SIG-M5 (cell line): ENCODE results near the gene C1S.

ENCODE experiments used
- DNase-seq: peaks from one replicate; lab custom pipeline; 2025; lab: John Stamatoyannopoulos, UW

The C1S gene

GRCh38 chr12:7075939-7076338 is 15.4 kb downstream of the C1S start:
- no peak for DNase-seq

- no peak for DNase-seq
Observed at GRCh38 chr12:7076493-7076892, 16.0 kb downstream of the C1S start.

DNA sequence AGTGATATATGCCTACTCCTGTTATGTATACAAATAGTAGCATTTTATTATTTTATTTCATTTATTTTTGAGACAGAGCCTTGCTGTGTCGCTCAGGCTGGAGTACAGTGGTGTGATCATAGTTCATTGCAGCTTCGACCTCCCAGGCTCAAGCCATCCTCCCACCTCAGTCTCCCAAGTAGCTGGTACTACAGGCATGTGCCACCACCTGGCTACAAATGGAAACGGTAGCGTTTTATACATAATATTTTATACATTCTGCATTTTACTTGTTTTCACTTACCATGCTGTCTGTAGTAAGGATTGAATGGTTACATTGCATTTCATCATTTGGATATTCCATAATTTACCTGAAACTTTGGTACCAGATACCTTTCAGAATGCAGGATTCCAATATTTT is 17.6 kb downstream of the C1S start:
- no peak for DNase-seq

DNA sequence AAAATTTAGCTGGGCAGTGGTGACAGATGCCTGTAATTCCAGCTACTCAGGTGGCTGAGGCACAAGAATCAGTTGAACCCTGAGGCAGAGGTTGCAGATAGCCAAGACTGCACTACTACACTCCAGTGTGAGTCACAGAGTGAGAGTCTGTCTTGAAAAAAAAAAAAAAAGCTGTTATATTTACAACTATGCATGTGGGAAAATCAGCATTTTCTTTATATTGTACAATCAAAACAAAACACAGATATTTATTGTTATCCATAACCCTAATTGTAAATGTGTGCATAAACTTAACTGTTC is 19.3 kb downstream of the C1S start:
- no peak for DNase-seq

GRCh38 chr12:7081037-7081436 is 20.5 kb downstream of the C1S start:
- no peak for DNase-seq

DNA sequence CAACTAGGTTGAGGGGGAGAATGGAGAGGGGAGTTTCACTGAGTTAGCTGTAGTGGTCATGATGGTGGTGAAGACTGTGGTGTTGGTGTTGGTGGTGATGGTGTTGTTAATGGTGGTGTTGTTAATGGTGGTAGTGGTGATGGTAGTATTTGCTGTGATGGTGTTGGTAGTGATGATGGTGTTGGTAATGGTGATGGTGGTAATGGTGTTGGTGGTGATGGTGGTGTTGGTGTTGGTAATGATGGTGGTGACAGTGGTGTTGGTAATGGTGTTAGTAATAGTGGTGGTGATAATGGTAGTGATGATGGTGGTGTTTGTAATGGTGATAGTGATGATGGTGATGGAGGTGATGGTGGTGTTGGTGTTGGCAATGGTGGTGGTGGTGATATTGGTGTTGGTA is 22.6 kb downstream of the C1S start:
- no peak for DNase-seq

- no peak for DNase-seq
Observed at GRCh38 chr12:7089196-7089871, 28.8 kb downstream of the C1S start.

DNA sequence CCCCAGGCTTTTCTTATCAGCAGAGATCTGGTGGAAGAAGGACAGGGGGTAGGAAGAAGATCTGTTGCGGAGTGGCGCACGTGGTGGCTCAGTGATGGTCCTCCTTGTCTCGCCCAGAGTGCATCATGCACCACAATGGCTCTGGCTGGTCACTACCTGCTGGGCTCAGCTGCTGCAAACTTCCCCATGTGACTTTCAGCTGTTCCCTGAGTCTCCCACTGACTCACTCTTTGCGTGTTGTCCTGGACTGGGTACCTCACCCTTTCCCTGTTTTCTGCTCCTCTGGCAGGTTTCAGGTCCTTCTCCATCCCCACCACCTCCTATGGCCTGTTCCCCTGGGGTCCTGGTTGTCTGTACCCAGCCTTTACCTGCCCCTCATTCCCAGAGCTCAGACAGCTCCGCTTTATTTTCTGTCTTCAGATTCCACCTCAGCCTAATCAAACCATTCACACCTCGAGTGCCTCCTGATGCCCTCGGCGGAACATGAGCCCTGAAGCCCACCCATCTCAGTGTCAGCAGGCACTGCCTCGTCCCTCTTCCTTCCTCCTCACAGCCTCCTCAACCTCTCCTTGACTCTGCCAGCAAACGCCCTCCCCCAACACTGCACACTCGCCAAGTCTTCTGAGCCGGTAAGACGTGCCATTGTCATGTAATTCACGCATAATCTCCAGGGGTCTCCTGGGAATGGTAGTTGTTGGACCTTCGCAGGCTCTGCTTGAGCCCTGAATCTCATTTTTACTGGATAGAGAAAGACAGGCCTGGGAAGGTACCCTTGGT is 29.9 kb downstream of the C1S start:
- no peak for DNase-seq

GRCh38 chr12:7091171-7091570 is 30.7 kb downstream of the C1S start:
- no peak for DNase-seq

DNA sequence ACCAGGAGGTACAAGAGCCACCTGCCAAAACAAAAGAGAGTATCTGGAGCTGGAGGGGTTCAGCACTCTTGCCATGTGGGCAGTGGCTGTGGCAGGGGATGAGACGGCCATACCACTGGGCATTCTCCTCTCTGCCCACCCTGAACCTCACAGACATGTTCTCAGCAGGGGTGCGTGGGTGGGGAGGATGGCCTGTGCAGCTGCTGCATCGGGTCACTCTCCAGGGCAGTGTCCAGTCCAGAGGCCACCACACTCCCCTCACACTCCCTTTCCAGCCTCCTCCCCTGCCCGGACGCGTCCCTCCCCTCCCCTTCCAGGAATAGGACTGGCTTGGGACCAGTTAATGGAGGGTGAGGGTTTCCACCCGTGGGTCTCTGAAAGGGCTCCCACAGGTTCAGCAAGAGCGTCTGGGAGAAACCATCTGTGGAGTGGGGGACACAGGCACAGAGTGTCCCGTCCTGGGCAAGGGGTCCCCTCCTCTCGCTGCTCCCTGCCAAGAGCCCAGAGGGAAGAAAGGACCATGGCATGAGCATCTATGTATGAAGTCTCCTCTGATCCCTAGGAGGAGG is 31.2 kb downstream of the C1S start:
- no peak for DNase-seq

- DNase-seq, result no peak
Observed at GRCh38 chr12:7092229-7092985, 31.9 kb downstream of the C1S start, which contains the start of gene C1R. C1R (minus strand) TSS chr12:7092445; CDS start chr12:7092388, 57 bp downstream.

- no peak for DNase-seq
Observed at GRCh38 chr12:7092986-7093460, 32.5 kb downstream of the C1S start.

DNA sequence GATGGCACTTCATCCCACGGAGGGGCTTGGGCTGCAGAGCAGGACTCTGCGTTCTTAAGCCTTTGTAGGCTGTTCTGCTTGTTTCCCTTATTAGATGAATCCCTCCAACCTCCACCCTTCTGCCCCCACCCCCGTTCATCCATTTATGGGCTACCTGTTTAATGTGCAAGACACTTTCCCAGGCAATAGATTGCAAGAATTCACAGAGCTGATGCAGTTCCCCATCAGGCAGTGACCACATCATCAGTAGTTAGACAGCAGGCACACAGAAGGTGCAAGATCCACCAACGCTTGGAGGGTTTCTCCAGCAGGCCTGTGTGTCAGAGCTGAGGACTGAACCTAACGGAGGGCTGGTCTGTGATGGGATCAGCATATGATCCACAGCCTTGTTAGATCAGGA is 33.0 kb downstream of the C1S start:
- DNase-seq, result no peak

- DNase-seq, result no peak
Observed at GRCh38 chr12:7093892-7094291, 33.4 kb downstream of the C1S start.

DNA sequence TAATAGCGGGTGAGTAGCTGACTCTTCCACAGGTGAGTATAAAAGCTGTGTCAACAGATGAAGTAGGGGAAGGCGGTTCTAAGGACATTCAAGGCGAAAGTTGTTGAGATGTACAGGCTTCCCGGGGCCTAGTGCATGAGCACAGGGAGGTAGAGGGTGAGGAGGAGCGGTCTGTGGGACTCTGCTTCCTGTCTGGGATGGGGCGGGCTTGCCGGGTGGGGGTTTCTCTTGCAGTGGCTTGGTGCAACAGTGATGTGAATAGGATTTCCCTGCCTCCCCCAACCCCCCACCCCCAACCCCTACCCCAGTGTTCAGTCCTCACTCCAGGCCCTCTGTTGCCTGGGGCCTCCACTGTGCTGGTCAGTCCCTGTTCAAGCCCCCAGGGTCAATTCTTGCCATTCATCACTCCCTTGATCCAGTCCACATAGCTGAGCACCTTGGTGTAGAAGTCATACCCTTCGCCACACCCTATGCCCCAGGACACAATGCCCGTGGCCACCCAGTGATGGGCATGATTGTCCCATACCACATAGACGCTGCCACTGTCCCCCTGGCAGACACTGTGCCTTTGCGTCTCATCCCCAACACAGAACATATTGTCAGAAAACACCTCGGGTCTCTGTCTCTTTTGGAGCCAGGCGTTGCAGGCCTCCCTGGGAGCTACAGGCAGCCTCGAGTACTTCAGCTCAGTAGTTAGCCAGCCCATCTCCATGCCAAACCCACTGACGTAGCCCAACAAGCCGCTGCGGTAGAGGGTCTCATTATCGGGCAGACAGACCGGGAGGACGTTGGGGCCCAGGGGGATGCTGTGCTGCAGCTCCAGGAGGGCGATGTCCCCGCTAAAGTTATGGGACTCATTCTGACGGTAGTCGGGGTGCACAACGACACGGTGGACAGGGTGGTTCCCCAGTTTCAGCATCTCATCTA is 35.8 kb downstream of the C1S start:
- no peak for DNase-seq

DNA sequence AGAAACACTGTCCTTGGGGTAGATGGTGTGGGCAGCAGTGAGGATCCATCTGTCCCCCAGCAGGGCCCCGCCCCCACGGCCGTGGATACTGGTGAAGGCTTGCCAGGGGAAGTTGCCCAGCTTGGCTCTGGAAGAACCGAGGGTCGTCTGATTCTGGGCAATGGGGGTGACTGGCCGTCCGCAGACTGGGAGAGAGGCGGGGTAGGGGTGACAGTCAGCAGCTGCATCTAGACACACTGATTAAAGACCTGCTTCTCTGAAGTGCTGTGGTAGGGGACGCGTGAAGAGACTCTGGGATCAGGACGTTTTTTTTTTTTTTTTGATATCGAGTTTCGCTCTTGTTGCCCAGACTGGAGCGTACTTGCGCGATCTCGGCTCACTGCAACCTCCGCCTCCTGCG is 36.5 kb downstream of the C1S start:
- no peak for DNase-seq

DNA sequence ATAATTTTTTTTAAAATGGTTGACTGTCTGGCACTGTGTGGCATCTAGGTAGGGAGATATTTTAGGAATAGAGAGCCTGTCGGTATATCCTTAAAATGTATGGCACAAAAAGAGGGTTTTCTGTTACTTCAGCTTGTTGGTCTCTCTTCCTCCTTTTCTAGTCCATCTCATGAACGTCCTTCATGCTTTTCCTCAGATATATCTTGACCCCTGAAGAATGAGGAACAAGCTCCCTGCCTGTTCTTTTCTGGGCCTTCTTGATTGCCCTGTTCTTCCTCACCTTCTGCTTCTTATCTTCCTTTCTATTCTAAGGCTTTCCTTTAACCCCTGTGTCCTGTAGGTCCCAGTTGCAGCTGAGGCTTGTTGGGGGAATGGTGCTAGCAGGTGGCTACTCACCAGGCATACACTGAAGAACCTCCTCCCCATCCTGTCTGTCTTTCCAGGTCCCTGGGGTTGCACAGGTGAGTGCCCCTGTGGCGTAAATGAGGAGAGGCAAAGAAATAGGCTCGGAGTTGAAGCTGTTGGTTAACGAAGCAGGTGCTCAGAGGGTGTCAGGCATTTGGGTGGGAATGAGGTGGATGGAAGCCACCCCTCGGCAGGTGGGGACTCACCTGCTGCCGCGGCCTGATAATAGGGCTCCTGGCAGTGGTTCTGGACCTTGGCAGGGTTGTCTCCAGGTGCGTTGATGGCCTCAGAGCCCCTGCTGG is 38.9 kb downstream of the C1S start:
- DNase-seq, result no peak

DNA sequence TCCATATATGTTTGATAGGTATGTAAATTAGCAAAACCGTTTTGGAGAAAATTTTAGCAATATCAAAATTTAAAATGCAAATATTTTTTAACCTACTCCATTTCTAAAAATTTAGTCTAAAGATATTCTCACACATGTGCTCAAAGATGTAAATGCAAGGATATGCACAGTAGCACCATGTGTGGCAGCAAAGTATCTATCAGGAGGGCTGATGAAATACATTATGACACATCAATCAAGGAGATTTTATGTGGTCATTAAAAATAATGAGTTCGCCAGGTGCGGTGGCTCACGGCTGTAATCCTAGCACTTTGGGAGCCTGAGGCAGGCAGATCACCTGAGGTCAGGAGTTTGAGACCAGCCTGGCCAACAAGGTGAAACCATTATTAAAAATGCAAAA is 39.7 kb downstream of the C1S start:
- no peak for DNase-seq

DNA sequence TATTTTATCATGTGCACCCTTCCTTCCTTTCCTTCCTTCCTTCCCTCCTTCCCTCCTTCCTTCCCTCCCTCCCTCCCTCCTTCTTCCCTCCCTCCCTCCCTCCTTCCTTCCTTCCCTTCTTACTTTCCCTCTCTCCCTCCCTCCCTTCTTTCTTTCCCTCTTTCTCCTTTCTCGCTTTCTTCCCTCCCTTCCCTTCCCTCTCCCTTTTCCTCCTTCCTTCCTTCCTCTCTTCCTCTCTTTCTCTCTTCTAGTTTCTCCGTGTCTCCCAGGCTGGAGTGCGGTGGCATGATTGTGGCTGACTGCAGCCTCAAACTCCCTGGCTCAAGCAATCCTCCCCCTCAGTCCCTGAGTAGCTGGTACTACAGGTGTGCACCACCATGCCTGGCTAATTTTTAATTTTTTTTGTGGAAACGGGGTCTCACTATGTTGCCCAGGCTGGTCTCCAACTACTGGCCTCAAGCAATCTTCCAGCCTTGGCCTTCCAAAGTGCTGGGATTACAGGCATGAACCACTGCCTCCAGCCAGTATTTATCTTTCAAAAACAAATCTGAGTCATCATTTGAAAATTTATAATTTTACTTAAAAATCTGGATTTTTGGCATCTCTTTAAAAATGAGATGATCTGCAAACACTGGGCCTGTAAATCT is 40.7 kb downstream of the C1S start:
- no peak for DNase-seq

DNA sequence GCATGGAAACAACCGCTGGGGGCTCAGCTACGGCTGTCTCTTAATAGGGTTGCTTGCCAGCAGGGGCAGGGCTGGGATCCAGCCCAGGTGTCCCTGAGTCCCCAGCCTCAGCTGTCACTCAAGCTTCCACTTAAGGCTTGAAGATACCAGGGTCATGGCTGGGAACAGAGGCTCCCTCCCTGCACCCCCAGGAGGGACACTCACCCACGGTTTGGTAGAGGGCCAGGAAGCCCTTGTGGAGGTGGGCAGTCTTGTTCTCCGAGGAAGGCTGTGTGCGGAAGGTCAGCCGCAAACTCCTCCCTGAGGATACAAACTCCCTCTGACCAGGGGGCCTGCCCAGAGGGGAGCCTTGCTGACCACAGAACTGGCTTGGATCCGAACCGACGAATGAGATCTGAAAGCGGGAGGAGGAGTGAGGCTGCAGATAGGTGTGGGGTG is 41.2 kb downstream of the C1S start:
- DNase-seq, result no peak
